GM12891 (cell line): ENCODE measurements around the gene MYCN.

Source experiments
- DNase-seq: peaks from one replicate; pipeline ENCODE4 v3.0.0; 2011; ENCODE audit warnings: low spot score; ENCODE audit not compliant: insufficient read length
- FAIRE-seq: peaks from 2 replicates; lab custom pipeline; 2011; peaks lifted over from hg19 to GRCh38; lab: Jason Lieb, UNC
- PAX5 ChIP-seq: IDR thresholded peaks from 2 replicates; pipeline ENCODE4 v1.6.1; 2011; ENCODE audit warnings: low read length, moderate library complexity, mild to moderate bottlenecking; ENCODE audit not compliant: insufficient read depth, severe bottlenecking
- POLR2A ChIP-seq: IDR thresholded peaks from 2 replicates; pipeline ENCODE4 v1.6.1; 2011; ENCODE audit warnings: low read depth, low read length, control low read depth
- POLR2AphosphoS5 ChIP-seq: IDR thresholded peaks from 2 replicates; pipeline ENCODE4 v1.6.1; 2011; ENCODE audit warnings: low read depth, low read length, control low read depth
- POU2F2 ChIP-seq: IDR thresholded peaks from 2 replicates; pipeline ENCODE4 v1.6.1; 2011; ENCODE audit warnings: low read depth, mild to moderate bottlenecking, control low read depth, low read length, moderate library complexity
- SPI1 ChIP-seq: IDR thresholded peaks from 2 replicates; pipeline ENCODE4 v1.6.1; 2011; ENCODE audit warnings: low read depth, low read length, control low read depth
- TAF1 ChIP-seq: IDR thresholded peaks from 2 replicates; pipeline ENCODE4 v1.6.1; 2011; ENCODE audit warnings: low read depth, low read length, control low read depth

MYCN gene

DNA sequence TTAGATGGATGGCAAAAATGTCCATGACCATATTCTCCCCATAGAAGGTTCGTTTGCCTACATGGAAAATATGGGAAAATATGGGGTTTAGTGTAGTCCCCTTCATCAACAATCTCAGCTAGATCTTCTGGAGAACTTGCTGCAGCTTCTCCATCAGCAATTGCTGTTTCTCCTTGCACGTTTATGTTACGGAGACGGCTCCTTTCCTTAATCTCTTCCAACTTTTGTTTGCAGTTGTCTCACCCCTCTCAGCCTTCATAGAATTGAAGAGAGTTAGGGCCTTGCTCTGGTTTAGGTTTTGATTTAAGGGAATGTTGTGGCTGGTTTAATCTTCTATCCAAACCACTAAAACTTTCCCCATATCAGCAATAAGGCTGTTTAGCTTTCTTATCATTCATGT lies 28.9 kb downstream of the MYCN start:
- no peak for DNase-seq
- FAIRE-seq = no peak
- TF ChIP-seq SPI1 (no peak), POU2F2 (no peak), POLR2AphosphoS5 (no peak), PAX5 (no peak), POLR2A (no peak), TAF1 (no peak)

- TF ChIP-seq SPI1 (no peak), POLR2AphosphoS5 (no peak), TAF1 (no peak)
- DNase-seq (no peak), FAIRE-seq (no peak)
Observed at GRCh38 chr2:15970701-15971100, 30.4 kb downstream of the MYCN start.

DNA sequence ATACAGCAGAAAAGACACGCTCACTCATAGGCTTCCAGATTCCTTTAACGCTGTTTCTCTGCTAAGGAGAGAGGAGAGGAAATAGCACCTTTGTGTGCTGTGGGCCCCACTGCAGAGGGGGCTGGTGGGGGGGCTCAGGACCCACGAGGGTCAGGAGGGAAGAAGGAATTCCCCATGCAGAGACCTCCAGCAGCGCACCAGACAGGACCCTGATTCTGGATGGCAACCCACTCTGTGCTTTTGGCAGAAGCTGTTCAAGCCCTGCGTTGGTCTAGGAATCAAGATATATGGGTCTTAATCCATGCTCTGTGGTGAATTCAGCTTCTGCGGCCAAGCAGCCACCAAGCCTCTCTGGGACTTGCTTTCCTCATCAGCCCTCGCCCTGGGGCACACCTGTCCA lies 31.0 kb downstream of the MYCN start:
- DNase-seq (no peak), FAIRE-seq (no peak)
- TF ChIP-seq POLR2A (no peak), SPI1 (no peak), TAF1 (no peak), PAX5 (no peak), POLR2AphosphoS5 (no peak), POU2F2 (no peak)

DNA sequence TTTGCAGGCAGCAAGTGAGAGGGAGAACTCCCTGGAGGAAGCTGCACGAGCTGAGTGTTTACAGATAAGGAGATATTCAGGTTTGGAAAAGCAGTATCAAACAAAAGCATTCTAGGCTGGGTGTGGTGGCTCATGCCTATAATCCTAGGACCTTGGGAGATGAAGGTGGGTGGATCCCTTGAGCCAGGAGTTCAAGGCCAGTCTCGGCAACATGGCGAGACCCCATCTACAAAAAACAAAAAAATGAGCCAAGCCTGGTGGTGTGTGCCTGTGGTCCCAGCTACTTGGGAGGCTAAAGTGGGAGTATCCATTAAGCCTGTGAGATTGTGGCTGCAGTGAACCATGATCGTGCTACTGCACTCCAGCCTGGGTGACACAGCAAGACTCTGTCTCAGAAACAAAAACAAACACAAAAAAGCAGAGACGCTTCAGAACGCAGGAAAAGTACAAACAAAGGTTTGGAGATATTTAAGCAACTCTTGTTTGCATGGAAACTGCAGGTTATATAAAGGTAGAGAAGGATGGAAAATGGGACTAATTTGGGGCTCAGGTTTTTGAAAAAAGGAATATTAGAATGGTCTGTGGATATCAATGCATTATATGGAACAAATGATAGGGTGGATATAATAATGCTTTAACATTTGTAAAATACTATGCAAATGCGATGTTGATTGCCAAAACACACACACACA lies 31.6 kb downstream of the MYCN start:
- TF ChIP-seq POLR2A (no peak), POLR2AphosphoS5 (no peak), SPI1 (no peak), PAX5 (no peak), TAF1 (no peak), POU2F2 (no peak)
- DNase-seq (no peak), FAIRE-seq (no peak)

GRCh38 chr2:15973481-15974401 lies 33.4 kb downstream of the MYCN start:
- no peak for DNase-seq
- TF ChIP-seq PAX5 (no peak), SPI1 (no peak), TAF1 (no peak), POLR2A (no peak), POU2F2 (no peak), POLR2AphosphoS5 (no peak)
- no peak for FAIRE-seq

DNA sequence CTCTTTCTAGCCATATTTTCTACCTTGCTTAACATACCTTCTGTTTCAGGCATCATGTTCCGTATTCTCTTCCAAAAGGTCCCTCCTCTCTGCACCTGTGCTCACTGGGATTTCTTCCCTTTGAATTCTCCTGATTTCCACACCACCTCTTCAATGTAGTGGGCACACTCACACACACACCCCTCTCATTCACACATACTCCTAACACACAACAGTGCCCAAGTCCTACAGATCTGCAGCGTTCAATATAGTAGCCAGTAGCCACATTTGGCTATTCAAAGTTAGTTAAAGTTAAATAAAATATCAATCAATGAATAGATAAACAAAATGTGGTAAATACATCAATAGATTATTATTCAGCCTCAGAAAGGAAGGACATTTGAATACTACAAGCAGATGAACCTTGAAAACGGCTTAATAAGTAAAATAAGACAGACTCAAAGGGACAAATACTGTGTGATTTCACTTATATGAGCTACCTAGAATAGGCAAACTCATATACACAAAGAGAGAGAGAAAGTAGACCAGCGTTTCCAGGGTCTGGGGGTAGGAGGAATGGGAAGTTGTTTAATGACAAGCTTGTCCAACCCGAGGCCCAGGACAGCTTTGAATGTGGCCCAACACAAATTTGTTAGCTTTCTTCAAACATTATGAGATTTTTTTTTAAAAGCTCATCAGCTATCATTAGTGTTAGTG lies 34.4 kb downstream of the MYCN start:
- DNase-seq (no peak), FAIRE-seq (no peak)
- TF ChIP-seq SPI1 (no peak), POLR2A (no peak), POU2F2 (no peak), TAF1 (no peak), POLR2AphosphoS5 (no peak), PAX5 (no peak)

DNA sequence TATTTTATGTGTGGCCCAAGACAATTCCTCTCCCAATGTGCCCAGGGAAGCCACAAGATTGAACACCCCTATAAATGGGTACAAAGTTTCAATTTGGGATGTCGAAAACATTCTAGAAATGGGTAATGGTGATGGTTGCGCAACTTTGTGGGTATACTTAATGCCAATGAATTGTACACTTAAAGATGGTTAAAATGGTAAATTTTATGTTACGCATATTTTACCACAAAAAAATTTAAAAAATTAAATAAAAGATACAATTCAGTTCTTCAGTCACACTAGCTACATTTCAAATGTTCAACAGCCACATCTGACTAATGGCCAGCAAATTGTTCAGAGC lies 34.9 kb downstream of the MYCN start:
- DNase-seq (no peak), FAIRE-seq (no peak)
- TF ChIP-seq POU2F2 = no peak

DNA sequence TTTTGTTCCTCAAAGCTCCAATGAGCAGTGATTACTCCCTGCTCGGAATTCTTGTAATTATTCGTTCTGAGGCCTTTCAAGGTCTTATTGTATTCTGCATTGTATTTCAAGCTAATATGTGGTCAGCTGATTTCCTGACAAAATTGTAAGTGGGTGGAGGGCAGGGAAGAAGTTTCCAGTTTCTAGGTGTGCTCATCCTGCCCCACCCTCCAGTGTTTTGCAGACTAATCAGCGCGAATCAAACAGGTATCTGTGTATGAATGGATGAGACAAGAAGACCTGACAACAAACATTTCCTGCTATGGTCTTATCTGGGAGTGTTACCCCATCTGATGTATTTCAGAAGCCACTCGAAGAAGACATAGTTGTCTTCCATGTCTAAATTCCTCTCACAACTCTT lies 35.3 kb downstream of the MYCN start:
- no peak for DNase-seq
- FAIRE-seq = no peak
- no peak for TF ChIP-seq TAF1
- no peak for TF ChIP-seq POLR2A
- TF ChIP-seq SPI1 = no peak
- TF ChIP-seq POLR2AphosphoS5 = no peak
- no peak for TF ChIP-seq POU2F2
- no peak for TF ChIP-seq PAX5

GRCh38 chr2:15976354-15976753 lies 36.0 kb downstream of the MYCN start:
- TF ChIP-seq PAX5 (no peak), SPI1 (no peak), POLR2A (no peak), POU2F2 (no peak), TAF1 (no peak), POLR2AphosphoS5 (no peak)
- no peak for DNase-seq

More at GRCh38 chr2:15976354-15976753, 36.0 kb downstream of the MYCN start:
- no peak for FAIRE-seq
